Measurements from ENCODE around the gene CHMP2B.

DNA sequence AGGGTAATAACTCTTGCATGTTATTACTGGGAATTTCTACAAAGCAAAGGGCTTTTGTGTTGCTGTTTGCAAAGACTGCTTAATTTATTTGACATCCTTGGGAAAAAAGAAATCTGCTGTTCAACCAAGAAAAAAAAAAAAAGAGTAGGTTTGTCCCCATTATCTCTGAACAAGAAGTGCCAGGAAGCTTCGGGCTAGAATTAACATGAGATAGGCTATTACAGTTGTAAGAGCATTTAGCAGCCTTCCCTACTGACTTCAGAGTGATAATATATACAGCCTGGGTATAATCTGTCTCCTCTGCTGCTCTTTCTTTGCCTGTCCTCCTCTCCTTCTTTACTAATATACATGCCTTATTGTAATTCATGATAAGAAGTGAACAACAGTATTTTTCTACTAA, 23.3 kb upstream of the CHMP2B start:
- TF ChIP-seq ZSCAN5A (tag by site-specific recombination; IDR thresholded peaks at IDR 0.05), result no peak
- TF ChIP-seq HOXC10 (CRISPR knock-in tag; IDR thresholded peaks at IDR 0.05), result no peak
- TF ChIP-seq, protein P1, sequence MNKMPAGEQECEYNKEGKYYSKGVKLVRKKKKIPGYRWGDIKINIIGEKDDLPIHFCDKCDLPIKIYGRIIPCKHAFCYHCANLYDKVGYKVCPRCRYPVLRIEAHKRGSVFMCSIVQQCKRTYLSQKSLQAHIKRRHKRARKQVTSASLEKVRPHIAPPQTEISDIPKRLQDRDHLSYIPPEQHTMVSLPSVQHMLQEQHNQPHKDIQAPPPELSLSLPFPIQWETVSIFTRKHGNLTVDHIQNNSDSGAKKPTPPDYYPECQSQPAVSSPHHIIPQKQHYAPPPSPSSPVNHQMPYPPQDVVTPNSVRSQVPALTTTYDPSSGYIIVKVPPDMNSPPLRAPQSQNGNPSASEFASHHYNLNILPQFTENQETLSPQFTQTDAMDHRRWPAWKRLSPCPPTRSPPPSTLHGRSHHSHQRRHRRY (tag by site-specific recombination; IDR thresholded peaks at IDR 0.05), result no peak
- TF ChIP-seq, protein P2, sequence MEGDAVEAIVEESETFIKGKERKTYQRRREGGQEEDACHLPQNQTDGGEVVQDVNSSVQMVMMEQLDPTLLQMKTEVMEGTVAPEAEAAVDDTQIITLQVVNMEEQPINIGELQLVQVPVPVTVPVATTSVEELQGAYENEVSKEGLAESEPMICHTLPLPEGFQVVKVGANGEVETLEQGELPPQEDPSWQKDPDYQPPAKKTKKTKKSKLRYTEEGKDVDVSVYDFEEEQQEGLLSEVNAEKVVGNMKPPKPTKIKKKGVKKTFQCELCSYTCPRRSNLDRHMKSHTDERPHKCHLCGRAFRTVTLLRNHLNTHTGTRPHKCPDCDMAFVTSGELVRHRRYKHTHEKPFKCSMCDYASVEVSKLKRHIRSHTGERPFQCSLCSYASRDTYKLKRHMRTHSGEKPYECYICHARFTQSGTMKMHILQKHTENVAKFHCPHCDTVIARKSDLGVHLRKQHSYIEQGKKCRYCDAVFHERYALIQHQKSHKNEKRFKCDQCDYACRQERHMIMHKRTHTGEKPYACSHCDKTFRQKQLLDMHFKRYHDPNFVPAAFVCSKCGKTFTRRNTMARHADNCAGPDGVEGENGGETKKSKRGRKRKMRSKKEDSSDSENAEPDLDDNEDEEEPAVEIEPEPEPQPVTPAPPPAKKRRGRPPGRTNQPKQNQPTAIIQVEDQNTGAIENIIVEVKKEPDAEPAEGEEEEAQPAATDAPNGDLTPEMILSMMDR (tag by site-specific recombination; IDR thresholded peaks at IDR 0.05), result no peak
- no peak for TF ChIP-seq TCF7L2 (IDR thresholded peaks at IDR 0.05; ENCODE audit: borderline replicate concordance, low read depth, low read length)
- no peak for TF ChIP-seq ATF2 (tag by site-specific recombination; IDR thresholded peaks at IDR 0.05; ENCODE audit: low read depth)
- no peak for TF ChIP-seq GFI1B (tag by site-specific recombination; IDR thresholded peaks at IDR 0.05)
- no peak for TF ChIP-seq ZNF423 (tag by site-specific recombination; IDR thresholded peaks at IDR 0.05)
- no peak for TF ChIP-seq ZNF280C (tag by site-specific recombination; IDR thresholded peaks at IDR 0.05)
- TF ChIP-seq, protein P3, sequence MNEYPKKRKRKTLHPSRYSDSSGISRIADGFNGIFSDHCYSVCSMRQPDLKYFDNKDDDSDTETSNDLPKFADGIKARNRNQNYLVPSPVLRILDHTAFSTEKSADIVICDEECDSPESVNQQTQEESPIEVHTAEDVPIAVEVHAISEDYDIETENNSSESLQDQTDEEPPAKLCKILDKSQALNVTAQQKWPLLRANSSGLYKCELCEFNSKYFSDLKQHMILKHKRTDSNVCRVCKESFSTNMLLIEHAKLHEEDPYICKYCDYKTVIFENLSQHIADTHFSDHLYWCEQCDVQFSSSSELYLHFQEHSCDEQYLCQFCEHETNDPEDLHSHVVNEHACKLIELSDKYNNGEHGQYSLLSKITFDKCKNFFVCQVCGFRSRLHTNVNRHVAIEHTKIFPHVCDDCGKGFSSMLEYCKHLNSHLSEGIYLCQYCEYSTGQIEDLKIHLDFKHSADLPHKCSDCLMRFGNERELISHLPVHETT (tag by site-specific recombination; IDR thresholded peaks at IDR 0.05), result no peak
